Prostate gland (tissue), 2 donors: Measurements from ENCODE around the gene MRM2.

Experiments used
- CTCF ChIP-seq, 4 experiments: fragments of 200-600 bp in 2 of 4; fragments of 450-650 bp in 2 of 4; sonication (generic) in 2 of 4; IDR thresholded peaks; 1 replicate in 3 of 4; 2 replicates in 1 of 4; pipeline ENCODE4 v1.5.1; 2016 to 2019; ENCODE audit warnings: antibody characterized with exemption in 4 of 4, mild to moderate bottlenecking in 2 of 4, moderate library complexity in 2 of 4
- POLR2A ChIP-seq: fragments of 450-650 bp; IDR thresholded peaks from one replicate; pipeline ENCODE4 v1.6.1; 2016; ENCODE audit warnings: antibody characterized with exemption, mild to moderate bottlenecking
- POLR2AphosphoS5 ChIP-seq: sonication (generic); formaldehyde crosslinking; IDR thresholded peaks from one replicate; pipeline ENCODE4 v1.6.1; 2017; ENCODE audit warnings: antibody characterized with exemption

- TF ChIP-seq POLR2A (no peak), CTCF (IDR thresholded peaks at IDR 0.05) (no peak), POLR2AphosphoS5 (no peak)
Measured at GRCh38 chr7:2200584-2200980, 41.4 kb downstream of the MRM2 start.
